Brain microvascular endothelial cell (primary cell): ENCODE results near the gene GRWD1.
"Not testable (repeated sequence)": the region's sequence is repeated elsewhere in the genome, so short reads cannot be mapped to it uniquely, and the experiment has no call there.

Experiments
- DNase-seq: peaks from one replicate; pipeline ENCODE4 v3.0.0-alpha.2; 2020
- H3K27ac ChIP-seq: fragments of 250-450 bp; sonication (Bioruptor Pico); 2 replicates; pipeline ENCODE4 v1.5.1; 2020; ENCODE audit warnings: mild to moderate bottlenecking, moderate library complexity
- H3K27me3 ChIP-seq: fragments of 250-450 bp; sonication (Bioruptor Pico); replicated peaks from 2 replicates; pipeline ENCODE4 v1.5.1; 2020; ENCODE audit warnings: mild to moderate bottlenecking
- H3K36me3 ChIP-seq: fragments of 250-450 bp; sonication (Bioruptor Pico); replicated peaks from 2 replicates; pipeline ENCODE4 v1.5.1; 2020; ENCODE audit warnings: mild to moderate bottlenecking
- H3K4me3 ChIP-seq: 2 replicates; pipeline ENCODE4 v1.5.1; 2011; ENCODE audit warnings: low read depth, mild to moderate bottlenecking, control low read depth, low read length, moderate library complexity
- in situ Hi-C: cut with HindIII; loops from 2 replicates; pipeline ENCODE4 v1.10.0; 2017; ENCODE audit warnings: low sequenced_read_pairs, low pct_ligation_motif_present
- TF ChIP-seq, protein P1 (sequence below): IDR thresholded peaks from 2 replicates; pipeline ENCODE4 v1.5.1; 2011; ENCODE audit warnings: low read depth, mild to moderate bottlenecking, moderate library complexity, low read length, control low read depth, inconsistent platforms; ENCODE audit errors: missing control alignments

Gene GRWD1

DNA sequence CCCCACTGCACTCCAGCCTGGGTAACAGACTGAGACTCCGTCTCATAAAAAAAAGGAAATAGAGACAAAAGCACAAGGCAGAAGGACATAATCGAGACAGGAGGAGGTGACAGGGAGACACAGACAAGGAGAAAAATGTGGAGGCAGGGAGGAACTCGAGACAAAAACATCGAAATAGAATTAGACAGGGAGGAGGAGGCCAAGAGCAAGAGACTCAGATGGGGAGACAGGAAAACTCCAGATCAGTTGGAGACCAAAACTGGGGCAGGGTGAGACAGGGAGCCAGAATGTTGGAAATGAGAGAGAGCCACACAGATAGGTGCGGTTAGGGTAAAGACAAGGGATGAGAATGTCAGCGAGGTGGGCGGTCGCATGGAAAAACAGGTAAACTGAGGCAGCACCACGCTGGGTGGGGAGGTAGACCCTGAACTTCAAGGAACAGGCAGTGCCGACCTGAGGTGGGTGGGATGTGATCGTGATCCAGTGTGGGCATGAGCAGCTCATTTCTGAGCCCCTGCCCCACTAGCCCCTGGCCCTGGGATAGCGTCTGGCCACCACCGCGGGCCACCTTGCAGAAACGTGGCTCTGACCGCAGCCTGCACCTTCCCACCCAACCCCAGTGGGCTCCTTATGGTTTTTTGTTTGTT lies 38.6 kb downstream of the GRWD1 start:
- in situ Hi-C loops: no loop called here
- Histone ChIP-seq H3K27ac (no peak overlapping the region), H3K27me3 (no peaks in the 10 kb centered on the region), H3K4me3 (no peak overlapping the region), H3K36me3 (peaks cover 4% of the 10 kb centered on the region)
- DNase-seq: no peak
- TF ChIP-seq, protein P1, sequence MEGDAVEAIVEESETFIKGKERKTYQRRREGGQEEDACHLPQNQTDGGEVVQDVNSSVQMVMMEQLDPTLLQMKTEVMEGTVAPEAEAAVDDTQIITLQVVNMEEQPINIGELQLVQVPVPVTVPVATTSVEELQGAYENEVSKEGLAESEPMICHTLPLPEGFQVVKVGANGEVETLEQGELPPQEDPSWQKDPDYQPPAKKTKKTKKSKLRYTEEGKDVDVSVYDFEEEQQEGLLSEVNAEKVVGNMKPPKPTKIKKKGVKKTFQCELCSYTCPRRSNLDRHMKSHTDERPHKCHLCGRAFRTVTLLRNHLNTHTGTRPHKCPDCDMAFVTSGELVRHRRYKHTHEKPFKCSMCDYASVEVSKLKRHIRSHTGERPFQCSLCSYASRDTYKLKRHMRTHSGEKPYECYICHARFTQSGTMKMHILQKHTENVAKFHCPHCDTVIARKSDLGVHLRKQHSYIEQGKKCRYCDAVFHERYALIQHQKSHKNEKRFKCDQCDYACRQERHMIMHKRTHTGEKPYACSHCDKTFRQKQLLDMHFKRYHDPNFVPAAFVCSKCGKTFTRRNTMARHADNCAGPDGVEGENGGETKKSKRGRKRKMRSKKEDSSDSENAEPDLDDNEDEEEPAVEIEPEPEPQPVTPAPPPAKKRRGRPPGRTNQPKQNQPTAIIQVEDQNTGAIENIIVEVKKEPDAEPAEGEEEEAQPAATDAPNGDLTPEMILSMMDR: no peak

DNA sequence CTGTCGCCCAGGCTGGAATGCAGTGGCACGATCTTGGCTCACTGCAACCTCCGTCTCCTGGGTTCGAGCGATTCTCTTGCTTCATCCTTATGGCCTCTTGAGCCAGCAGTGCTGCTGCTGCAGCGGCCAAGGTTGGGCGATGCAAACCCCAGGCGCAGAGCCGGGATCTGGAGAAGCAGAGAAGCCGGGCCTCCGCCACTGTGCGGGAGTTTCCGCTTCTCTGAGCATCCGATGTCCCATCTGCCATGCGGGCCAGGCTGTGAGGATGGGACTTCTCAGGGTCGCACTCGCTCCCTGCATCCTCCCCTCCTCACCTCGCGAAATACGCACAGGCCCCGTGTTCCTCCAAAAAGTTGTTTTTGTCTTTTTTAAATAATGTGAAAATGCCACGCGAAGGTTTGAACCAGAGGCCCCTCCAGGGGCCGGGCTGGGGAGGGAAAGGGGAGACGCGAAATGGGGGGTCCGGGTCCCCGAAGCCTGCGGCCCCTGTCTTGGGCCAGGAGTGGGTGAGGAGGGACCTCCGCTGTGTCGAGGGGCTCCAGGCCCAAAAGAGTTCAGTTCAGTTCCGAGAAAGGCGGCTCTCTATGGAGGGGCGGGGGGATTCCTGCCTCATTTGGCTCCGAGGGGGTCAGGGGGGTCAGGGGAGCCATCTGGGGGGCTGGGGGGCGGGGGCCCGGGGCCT lies 39.3 kb downstream of the GRWD1 start:
- Histone ChIP-seq H3K36me3 (no peaks in the 10 kb centered on the region), H3K4me3 (no peak overlapping the region), H3K27ac (no peak overlapping the region), H3K27me3 (no peaks in the 10 kb centered on the region)
- in situ Hi-C loops: no loop called here
- TF ChIP-seq, protein P1: no peak
- no peak for DNase-seq

- not testable (repeated sequence) for DNase-seq, H3K4me3 ChIP-seq, H3K27ac ChIP-seq
Observed at GRCh38 chr19:48486706-48487105, 40.9 kb downstream of the GRWD1 start.

DNA sequence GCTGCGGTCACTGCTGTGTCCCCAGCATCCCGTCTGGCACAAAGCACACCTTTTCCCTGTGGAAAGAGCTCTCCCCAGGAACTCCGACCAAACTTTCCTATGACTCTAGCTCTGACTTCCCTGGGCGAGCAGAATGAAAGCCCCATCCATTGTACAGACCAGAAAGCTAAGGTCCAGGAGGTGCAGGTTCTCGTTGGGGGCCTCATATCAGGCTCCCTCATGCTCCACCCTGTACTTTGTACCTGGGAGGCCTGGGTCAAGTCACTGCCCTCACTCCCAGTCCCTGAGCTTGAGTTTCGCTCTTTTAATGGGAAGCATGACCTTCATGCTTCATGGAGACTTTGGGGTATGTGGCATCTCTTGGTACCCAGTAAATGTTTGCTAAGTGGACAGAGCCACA lies 41.8 kb downstream of the GRWD1 start:
- Histone ChIP-seq H3K36me3 (no peaks in the 10 kb centered on the region), H3K4me3 (no peak overlapping the region), H3K27me3 (no peaks in the 10 kb centered on the region), H3K27ac (no peak overlapping the region)
- in situ Hi-C loops: no loop called here
- TF ChIP-seq, protein P1: no peak
- DNase-seq: no peak

More at GRCh38 chr19:48486706-48487105, 40.9 kb downstream of the GRWD1 start:
- in situ Hi-C loops, H3K36me3 ChIP-seq, H3K27me3 ChIP-seq: not testable (repeated sequence)

- H3K27me3 ChIP-seq: no peaks in the 10 kb centered on the region
- in situ Hi-C loops: no loop called here
- DNase-seq: no peak
- H3K36me3 ChIP-seq: no peaks in the 10 kb centered on the region
- H3K27ac ChIP-seq: no peak overlapping the region
- TF ChIP-seq, protein P1: no peak
- no peak overlapping the region for H3K4me3 ChIP-seq
Observed at GRCh38 chr19:48487948-48488347, 42.2 kb downstream of the GRWD1 start.

DNA sequence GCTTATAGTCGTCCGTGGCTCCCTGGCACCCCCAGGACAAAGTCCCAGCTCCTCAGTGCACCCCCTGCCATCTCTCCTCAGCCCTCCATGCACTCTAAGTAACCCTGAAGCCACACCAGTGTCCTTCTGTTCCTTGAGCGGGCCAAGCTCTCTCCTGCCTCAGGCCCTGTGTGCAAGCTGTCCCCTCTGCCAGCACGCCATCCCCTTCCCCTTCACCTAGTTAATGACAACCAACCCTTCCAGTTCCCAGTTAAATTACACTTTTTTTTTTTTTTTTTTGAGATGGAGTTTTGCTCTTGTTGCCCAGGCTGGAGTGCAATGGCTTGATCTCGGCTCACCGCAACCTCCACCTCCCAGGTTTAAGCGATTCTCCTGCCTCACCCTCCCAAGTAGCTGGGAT lies 42.7 kb downstream of the GRWD1 start:
- DNase-seq, in situ Hi-C loops, H3K4me3 ChIP-seq, H3K27me3 ChIP-seq, H3K27ac ChIP-seq, H3K36me3 ChIP-seq: not testable (repeated sequence)
